SK-N-MC (cell line): Measurements from ENCODE around the gene POLR2L.

Experiments used
- DNase-seq: peaks from one replicate; pipeline ENCODE4 v3.0.0-alpha.2; 2011; ENCODE audit warnings: low read depth, low spot score
- H3K27ac ChIP-seq: fragments of 200-600 bp; sonication (generic); 2 replicates; pipeline ENCODE4 v1.5.1; 2016; ENCODE audit warnings: mixed run types
- H3K36me3 ChIP-seq: fragments of 200-600 bp; sonication (generic); 2 replicates; pipeline ENCODE4 v1.6.1; 2017; ENCODE audit warnings: antibody characterized with exemption, low read length, mixed read lengths; ENCODE audit not compliant: insufficient read depth
- H3K4me3 ChIP-seq: fragments of 200-600 bp; sonication (generic); 2 replicates; pipeline ENCODE4 v1.5.1; 2016
- H3K9ac ChIP-seq: fragments of 200-600 bp; sonication (generic); 2 replicates; pipeline ENCODE4 v1.8.0; 2017; ENCODE audit warnings: mixed run types, mixed read lengths; ENCODE audit not compliant: insufficient read length
- H3K9me3 ChIP-seq: fragments of 200-600 bp; sonication (generic); 2 replicates; pipeline ENCODE4 v1.6.1; 2017; ENCODE audit warnings: low read depth, mild to moderate bottlenecking, antibody characterized with exemption, low read length, moderate library complexity, mixed read lengths
- EZH2 ChIP-seq: fragments of 200-600 bp; sonication (generic); IDR thresholded peaks from one replicate; pipeline ENCODE4 v1.6.1; 2017; ENCODE audit warnings: antibody characterized with exemption
- FOXP2 ChIP-seq: optimal IDR thresholded peaks from 2 replicates; pipeline ENCODE3; 2011; ENCODE audit warnings: mild to moderate bottlenecking, moderate library complexity; ENCODE audit not compliant: insufficient read depth; ENCODE audit errors: extremely low read length, control extremely low read depth
- POLR2AphosphoS5 ChIP-seq: IDR thresholded peaks from 2 replicates; pipeline ENCODE4 v1.6.1; 2012; ENCODE audit warnings: mild to moderate bottlenecking, low read depth, low read length, borderline replicate concordance

Gene POLR2L

GRCh38 chr11:853682-854448, 11.5 kb upstream of the POLR2L start:
- Histone ChIP-seq H3K36me3 (no peaks in the 10 kb centered on the region), H3K27ac (0 out of 2 replicates have a peak overlapping the region, but pooled peaks have one; percentile 40), H3K9me3 (no peaks in the 10 kb centered on the region), H3K9ac (no peak overlapping the region), H3K4me3 (no peak overlapping the region)
- no peak for TF ChIP-seq FOXP2
- no peak for TF ChIP-seq EZH2
- no peak for TF ChIP-seq POLR2AphosphoS5
- DNase-seq = no peak

DNA sequence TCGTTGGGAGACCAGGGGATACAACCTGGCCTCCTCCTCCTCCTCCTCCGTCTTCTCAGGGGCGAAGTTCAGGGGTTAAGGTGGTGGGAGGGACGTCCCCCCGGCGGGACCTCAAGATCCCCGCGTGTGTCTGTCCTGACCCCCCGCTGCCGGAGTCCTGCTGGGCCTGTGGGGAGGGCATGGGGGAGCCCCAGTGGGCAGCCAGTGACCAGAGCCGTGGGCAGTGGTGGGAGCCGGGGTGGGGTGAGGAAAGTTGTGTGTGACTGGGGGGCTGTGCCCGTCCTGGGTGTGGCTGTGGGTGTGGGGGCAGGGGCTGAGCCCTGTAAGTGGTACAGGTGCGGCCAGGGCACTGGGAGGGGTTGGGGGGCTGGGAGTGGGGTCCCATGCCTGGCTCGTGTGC, 10.4 kb upstream of the POLR2L start:
- TF ChIP-seq EZH2 (no peak), FOXP2 (no peak), POLR2AphosphoS5 (no peak)
- no peak overlapping the region for H3K9ac ChIP-seq
- no peak overlapping the region for H3K27ac ChIP-seq
- no peaks in the 10 kb centered on the region for H3K36me3 ChIP-seq
- no peak overlapping the region for H3K4me3 ChIP-seq
- DNase-seq = no peak
- H3K9me3 ChIP-seq = no peaks in the 10 kb centered on the region

DNA sequence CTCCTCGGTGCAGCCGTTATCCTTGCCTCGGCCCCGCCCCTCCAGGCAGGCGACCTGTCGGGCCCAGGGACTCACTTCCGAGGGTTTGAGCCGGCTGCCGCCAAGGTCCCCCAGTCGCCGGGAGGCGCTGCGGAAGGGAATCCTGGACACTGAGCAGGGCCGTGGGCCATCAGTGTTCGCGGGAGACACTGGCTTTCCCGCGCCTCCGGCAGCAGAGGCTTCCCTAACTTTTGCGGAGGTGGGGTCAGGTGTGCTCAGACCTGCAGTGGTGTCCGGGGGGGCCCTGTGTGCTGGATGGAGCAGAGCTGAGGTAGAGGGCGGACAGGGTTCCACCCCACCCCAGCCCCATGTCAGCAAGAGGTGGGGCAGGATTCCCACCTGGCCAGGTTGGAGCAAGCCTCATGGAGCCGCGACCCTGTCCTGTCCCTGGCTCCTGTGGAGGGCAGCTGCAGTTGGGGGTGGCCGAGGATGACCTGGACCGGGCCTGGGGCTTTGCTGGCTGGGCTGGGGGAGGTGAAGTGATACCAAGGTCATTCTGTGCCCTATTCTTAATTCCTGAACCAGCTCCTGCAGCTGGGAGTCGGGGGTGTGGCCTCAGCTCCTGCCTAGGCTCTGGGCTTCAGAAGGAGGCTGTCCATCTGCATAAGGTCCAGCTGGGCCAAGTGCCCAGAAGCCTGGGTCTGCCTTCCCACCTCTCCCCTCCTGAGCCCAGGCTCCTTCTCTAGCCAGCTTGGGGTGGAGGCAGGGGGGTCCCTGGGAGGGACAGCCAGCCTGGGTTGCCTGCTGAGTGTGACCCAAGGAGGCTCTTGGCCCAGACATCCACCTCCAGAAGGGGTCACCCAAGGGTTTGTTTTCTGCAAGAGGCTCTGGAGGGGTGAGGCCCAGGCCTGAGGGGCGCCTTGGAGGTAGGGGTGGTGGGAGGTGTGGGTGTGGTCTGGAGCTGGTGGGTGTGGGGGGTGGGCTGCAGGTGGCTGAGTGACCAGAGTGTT, 8.7 kb upstream of the POLR2L start:
- TF ChIP-seq FOXP2 = no peak
- TF ChIP-seq EZH2 = no peak
- TF ChIP-seq POLR2AphosphoS5 = no peak
- Histone ChIP-seq H3K36me3 (no peaks in the 10 kb centered on the region), H3K4me3 (peak overlapping the region; percentile 83), H3K9ac (no peak overlapping the region), H3K9me3 (no peaks in the 10 kb centered on the region), H3K27ac (no peak overlapping the region)
- no peak for DNase-seq

DNA sequence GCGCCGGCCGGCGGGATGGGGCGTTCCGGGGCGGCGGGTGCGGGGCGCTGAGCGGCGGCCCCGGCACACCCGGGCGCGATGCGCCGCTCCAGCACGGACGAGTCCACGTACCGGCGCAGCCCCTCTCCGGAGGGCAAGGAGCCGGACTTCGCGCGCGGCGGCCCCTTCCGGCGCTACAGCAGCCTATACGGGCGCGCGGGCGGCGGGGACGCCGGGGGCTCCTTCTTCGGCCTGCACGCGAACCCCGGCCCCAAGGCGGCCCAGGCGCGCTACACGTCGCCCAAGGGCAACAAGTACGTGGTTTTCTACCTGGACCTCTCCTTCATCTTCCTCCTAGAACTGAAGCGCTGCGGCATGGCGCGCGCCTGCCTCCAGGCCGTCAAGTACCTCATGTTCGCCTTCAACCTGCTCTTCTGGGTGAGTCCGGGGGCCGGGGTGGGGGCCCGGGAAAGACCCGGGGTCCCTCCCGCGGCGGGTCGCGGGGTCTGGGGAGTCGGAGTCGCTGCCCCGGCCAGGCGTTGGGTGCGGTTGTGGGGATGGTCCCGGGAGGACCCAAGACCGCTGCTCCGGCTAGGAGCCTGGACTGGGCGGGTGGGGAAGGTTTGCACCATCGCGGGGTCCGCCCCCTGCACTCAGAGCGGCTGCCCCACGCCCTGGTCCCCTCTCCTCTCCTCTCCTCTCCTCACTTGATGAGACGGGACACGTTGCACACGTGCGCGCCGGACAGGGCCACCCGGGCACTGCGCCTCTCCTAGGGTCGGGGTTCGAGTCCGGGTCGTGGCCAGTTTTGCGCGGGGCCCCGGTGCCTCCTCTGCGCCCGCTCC, 7.8 kb upstream of the POLR2L start:
- Histone ChIP-seq H3K9me3 (no peaks in the 10 kb centered on the region), H3K4me3 (peak overlapping the region; percentile 83), H3K9ac (peak overlapping the region; percentile 56), H3K27ac (no peak overlapping the region), H3K36me3 (no peaks in the 10 kb centered on the region)
- TF ChIP-seq FOXP2 (no peak), EZH2 (no peak), POLR2AphosphoS5 (no peak)
- DNase-seq = no peak

DNA sequence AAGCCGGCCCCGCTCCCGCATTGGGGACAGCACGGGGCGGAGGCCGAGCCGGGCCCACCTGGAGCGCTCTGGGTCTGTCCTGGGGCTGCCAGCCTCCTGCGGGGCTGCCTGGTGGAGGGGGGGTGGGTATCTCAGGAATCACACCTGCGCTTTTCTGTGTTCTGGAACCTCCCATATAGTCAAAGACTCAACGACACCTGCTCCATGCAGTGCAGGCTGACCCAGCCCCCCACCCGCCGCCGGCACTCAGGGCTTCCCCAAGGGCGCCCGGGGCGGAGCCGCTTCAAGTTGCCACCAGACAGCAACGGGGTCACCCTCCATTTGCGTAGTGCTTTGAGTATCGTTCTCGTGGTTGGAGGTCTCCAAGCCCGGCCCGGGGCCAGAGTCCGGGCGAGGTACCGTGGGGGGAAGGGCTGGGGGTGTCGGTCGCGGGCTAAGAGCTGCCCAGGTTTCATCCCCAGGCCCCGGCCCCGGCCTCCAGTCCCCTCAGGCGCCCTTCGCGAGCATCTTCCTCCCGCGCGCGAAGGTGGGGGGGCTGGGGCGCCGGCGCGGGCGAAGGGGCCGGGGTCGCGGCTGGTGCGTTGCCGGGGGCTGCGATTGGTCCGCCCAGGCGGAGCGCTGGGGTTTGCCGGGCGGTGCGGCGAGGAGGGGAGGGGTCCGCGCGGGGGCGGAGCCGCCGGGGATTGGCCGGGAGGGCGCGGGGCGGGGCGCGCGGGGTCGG, 6.9 kb upstream of the POLR2L start:
- no peaks in the 10 kb centered on the region for H3K36me3 ChIP-seq
- no peaks in the 10 kb centered on the region for H3K9me3 ChIP-seq
- no peak overlapping the region for H3K9ac ChIP-seq
- H3K27ac ChIP-seq = 0 out of 2 replicates have a peak overlapping the region, but pooled peaks have one; percentile 25
- H3K4me3 ChIP-seq = peak overlapping the region; percentile 83
- no peak for DNase-seq
- TF ChIP-seq POLR2AphosphoS5 (no peak), FOXP2 (no peak), EZH2 (no peak)

GRCh38 chr11:848380-848931, 6.1 kb upstream of the POLR2L start:
- Histone ChIP-seq H3K27ac (0 out of 2 replicates have a peak overlapping the region, but pooled peaks have one; percentile 25), H3K4me3 (0 out of 2 replicates have a peak overlapping the region, but pooled peaks have one; percentile 83), H3K9ac (no peak overlapping the region), H3K36me3 (no peaks in the 10 kb centered on the region), H3K9me3 (no peaks in the 10 kb centered on the region)
- DNase-seq = no peak
- no peak for TF ChIP-seq FOXP2
- no peak for TF ChIP-seq EZH2
- TF ChIP-seq POLR2AphosphoS5 = no peak; the same call in 1 of the 2 replicates

DNA sequence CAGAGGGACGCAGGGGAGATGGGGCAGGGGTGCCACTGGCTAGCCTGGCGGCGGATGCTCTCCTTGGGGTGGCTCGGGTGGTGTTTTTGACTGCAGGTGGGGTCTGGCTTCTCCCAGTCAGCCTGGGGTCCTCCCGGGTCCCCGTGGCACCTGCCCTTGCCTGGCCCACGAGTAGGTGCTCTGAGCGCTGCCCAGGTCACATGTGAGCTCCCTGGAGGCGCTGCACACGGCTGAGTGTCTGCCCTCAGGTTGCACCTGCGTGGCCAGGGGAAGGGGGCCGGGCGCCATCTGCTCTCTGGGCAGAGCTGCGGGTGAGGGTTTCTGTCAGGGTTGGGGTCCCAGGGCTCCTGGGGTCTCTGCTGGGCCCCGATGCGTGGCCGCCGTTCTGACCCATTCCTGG, 5.5 kb upstream of the POLR2L start:
- no peak overlapping the region for H3K4me3 ChIP-seq
- H3K36me3 ChIP-seq = no peaks in the 10 kb centered on the region

More for the DNA sequence above, 5.5 kb upstream of the POLR2L start:
- no peaks in the 10 kb centered on the region for H3K9me3 ChIP-seq
- TF ChIP-seq EZH2 (no peak), FOXP2 (no peak), POLR2AphosphoS5 (no peak)
- no peak overlapping the region for H3K27ac ChIP-seq
- DNase-seq = no peak
- no peak overlapping the region for H3K9ac ChIP-seq
